ENCODE measurements around the gene AACS. TPM values are rescaled to one million over a fixed set of nuclear protein-coding genes. Genes with fewer than 3 reads are reported as not detected.
A peak's percentile ranks its signal among the peaks of the same experiment; 100 is the strongest.

AACS gene
- total RNA-seq, 1 donor: 44.9 TPM

DNA sequence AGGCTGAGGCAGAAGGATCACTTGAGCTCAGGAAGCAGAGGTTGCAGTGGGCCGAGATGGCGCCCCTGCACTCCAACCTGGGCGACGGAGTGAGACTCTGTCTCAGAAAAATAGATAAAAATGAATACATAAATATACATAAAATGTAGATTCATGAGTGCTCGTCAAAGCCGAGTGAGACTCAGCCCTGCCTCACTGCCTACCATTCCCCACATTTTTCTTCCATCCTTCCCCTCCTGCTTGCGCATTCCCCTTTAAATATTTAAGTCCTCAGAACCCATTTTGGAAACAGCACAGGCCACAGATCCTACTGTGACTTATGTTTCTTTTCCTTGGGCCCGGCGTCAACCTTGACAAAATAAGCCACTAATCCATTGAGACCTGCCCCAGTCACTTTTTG, 31.9 kb upstream of the AACS start:
- H3K4me3 ChIP-seq (ENCODE audit: low read depth, low read length): no peak overlapping the region
- DNase-seq (ENCODE audit: low read depth): no peak
- TF ChIP-seq, protein P1, sequence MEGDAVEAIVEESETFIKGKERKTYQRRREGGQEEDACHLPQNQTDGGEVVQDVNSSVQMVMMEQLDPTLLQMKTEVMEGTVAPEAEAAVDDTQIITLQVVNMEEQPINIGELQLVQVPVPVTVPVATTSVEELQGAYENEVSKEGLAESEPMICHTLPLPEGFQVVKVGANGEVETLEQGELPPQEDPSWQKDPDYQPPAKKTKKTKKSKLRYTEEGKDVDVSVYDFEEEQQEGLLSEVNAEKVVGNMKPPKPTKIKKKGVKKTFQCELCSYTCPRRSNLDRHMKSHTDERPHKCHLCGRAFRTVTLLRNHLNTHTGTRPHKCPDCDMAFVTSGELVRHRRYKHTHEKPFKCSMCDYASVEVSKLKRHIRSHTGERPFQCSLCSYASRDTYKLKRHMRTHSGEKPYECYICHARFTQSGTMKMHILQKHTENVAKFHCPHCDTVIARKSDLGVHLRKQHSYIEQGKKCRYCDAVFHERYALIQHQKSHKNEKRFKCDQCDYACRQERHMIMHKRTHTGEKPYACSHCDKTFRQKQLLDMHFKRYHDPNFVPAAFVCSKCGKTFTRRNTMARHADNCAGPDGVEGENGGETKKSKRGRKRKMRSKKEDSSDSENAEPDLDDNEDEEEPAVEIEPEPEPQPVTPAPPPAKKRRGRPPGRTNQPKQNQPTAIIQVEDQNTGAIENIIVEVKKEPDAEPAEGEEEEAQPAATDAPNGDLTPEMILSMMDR (IDR thresholded peaks at IDR 0.05; ENCODE audit: insufficient read depth, low read depth, low read length): no peak

DNA sequence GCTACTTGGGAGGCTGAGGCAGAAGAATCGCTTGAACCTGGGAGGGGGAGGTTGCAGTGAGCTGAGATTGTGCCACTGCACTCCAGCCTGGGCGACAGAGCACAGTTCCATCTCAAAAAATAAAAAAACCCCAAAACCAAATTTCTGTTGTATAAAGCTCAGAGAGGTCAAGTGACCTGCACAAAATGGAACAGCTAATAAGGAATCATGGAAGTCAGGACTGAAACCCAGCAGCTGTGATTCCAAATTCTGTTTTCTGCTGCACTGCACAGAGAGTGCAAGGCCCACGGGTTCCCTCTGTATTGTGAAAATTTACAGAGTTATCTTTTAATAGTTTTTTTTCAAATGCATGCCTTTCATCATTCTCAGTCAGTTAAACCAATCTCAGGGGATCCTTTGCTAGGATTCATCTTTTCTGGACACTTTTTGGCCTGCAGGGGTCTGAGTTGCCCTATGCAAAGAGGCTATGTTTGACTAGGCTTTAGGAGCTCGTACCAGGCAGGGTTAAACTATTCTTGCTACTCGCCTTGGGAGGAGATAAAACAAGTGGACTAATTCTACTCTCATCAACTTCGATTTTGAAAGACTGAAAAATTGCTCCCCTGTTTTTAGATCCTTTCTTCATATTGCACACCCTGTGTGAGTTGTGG, 26.1 kb upstream of the AACS start:
- DNase-seq (ENCODE audit: low read depth): no peak

DNA sequence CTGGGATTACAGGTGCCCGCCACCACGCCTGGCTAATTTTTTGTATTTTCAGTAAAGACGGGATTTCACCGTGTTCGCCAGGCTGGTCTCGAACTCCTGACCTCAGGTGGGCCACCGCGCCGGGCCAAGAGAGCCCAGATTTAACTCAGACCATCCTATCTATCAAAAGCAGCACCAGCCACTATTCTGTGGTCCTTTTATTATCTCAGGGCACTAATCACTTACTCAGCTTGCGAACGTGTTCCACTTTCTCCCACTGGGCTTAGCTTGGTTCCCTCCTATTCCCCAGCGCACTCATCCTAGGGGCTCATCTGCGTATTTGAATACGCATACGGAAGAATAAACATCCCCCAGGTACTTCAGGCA, 16.2 kb upstream of the AACS start:
- TF ChIP-seq, protein P1 (IDR thresholded peaks at IDR 0.05; ENCODE audit: insufficient read depth, low read depth, low read length): no peak
- DNase-seq (ENCODE audit: low read depth): no peak
- H3K4me3 ChIP-seq (ENCODE audit: low read depth, low read length): peak overlapping the region; percentile 83

More for the DNA sequence above, 26.1 kb upstream of the AACS start:
- H3K4me3 ChIP-seq (ENCODE audit: low read depth, low read length): no peak overlapping the region
- TF ChIP-seq, protein P1 (IDR thresholded peaks at IDR 0.05; ENCODE audit: insufficient read depth, low read depth, low read length): peak; percentile 25

- no peak overlapping the region for H3K4me3 ChIP-seq (ENCODE audit: low read depth, low read length)
- DNase-seq (ENCODE audit: low read depth): no peak
- TF ChIP-seq, protein P1 (IDR thresholded peaks at IDR 0.05; ENCODE audit: insufficient read depth, low read depth, low read length): no peak
These were observed 14.8 kb upstream of the AACS start for GRCh38 chr12:125050446-125050845.

DNA sequence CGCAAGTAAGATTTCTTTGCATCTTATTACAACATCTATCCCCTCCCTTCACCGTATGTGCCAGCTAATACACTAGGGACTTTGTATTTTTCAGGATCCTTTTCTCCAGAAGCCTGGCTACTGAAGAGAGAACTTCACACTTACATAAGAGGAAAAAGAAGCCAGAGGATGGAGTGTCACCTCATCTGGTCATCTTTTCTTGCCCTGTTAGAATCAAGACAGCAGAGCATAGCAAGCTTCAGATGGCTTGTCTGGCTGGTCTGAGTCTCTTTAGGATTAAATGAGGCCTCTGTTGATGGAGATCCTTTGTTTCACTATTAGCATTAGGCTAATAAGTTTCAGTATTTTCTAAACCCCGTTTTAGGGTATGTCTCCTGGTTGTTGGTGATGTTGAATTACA, 14.4 kb upstream of the AACS start:
- H3K4me3 ChIP-seq (ENCODE audit: low read depth, low read length): no peak overlapping the region
- TF ChIP-seq, protein P1 (IDR thresholded peaks at IDR 0.05; ENCODE audit: insufficient read depth, low read depth, low read length): no peak
- no peak for DNase-seq (ENCODE audit: low read depth)

DNA sequence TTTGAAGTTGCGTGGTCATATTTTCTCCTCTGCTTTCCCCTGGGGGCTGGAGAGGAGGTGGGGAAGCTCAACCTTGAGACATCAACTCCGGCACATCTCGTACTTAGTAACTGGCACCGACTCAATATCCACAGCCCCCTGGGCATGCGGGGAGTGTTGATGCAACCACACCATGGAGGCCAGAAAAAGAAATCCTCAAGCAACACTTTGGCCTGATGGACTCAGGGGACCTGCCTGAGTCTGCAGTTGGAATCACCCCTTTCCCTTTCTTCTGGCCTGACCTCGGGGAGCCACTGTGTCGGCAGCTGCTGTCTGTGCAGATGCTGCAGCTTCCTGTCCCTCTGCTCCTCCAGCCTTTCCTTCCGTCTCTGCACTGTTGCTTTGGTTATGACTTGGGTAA, 11.4 kb upstream of the AACS start:
- TF ChIP-seq, protein P1 (IDR thresholded peaks at IDR 0.05; ENCODE audit: insufficient read depth, low read depth, low read length): no peak
- no peak for DNase-seq (ENCODE audit: low read depth)
- no peak overlapping the region for H3K4me3 ChIP-seq (ENCODE audit: low read depth, low read length)

DNA sequence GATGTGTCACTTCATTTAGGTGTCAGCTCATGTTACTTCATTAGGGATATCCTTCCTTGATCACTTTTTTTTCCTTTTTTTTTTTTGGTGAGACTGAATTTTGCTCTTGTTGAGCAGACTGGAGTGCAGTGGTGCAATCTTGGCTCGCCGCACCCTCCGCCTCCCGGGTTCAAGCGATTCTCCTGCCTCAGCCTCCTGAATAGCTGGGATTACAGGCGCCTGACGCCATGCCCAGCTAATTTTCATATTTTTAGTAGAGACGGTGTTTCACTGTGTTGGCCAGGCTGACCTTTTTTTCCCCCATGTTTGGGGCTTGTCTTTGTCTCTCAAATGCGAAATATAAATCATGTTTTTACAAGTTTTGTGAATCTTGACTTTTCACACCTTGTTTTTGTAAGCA, 9.6 kb upstream of the AACS start:
- no peak for DNase-seq (ENCODE audit: low read depth)
- no peak overlapping the region for H3K4me3 ChIP-seq (ENCODE audit: low read depth, low read length)
- TF ChIP-seq, protein P1 (IDR thresholded peaks at IDR 0.05; ENCODE audit: insufficient read depth, low read depth, low read length): no peak
